Glomerular visceral epithelial cell (primary cell): ENCODE data around the gene SFI1.
A peak's percentile ranks its signal among the peaks of the same experiment; 100 is the strongest.
"Not testable (repeated sequence)": the region's sequence is repeated elsewhere in the genome, so short reads cannot be mapped to it uniquely, and the experiment has no call there.

ENCODE experiments used
- DNase-seq: peaks from one replicate; pipeline ENCODE4 v3.0.0-alpha.2; 2016; ENCODE audit errors: extremely low spot score

SFI1 gene

GRCh38 chr22:31544481-31545480 is 48.4 kb downstream of the SFI1 start:
- peak; percentile 80 for DNase-seq

DNA sequence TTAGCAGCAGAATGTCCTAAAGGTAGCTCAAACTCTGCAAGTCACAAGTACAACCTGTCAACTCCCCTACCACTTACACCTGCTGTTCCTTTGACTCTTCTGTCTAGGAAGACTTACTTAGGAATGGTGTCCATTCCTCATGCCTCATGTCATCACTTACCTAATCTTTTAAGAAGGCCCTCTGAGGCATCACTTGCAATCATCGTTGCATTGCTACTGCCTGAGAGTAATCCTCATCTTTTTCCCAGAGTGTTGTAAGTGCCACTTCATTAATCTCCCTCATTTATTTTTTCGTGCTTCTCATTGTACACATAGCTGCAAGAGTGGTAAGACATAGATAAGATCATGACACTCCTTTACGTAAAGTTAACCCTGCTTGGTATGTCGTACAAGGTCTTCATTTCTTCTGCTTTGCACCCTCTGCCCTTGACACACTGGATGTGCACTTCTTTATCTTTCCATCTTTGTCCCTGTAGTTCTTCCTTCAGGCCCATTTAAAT is 54.6 kb downstream of the SFI1 start:
- DNase-seq: no peak

GRCh38 chr22:31556627-31557203 is 60.4 kb downstream of the SFI1 start:
- peak; percentile 26 for DNase-seq

- not testable (repeated sequence) for DNase-seq
Observed at GRCh38 chr22:31558546-31558945, 62.2 kb downstream of the SFI1 start.

GRCh38 chr22:31561238-31561887 is 65.0 kb downstream of the SFI1 start:
- peak; percentile 72 for DNase-seq

- no peak for DNase-seq
Observed at GRCh38 chr22:31561970-31562369, 65.6 kb downstream of the SFI1 start.

DNA sequence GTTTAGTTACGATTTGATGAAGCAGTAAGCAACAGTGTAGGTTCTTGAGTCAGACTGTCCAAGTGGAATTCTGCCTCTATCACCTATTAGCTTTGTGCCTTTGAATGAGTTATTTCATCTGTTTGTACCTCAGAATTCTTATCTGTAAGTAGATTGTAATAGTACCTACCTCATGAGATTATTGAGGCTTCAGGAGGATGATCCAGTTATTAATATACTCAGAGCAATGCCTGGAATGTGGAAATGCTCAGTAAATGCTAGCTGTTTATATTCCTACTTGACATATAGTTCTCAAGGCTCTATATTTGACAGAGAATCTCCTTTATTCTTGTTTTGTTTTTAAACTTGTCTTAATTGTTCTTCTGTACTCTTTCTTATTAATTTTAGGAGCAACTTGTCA is 70.1 kb downstream of the SFI1 start:
- no peak for DNase-seq

GRCh38 chr22:31567196-31567595 is 70.9 kb downstream of the SFI1 start:
- no peak for DNase-seq

DNA sequence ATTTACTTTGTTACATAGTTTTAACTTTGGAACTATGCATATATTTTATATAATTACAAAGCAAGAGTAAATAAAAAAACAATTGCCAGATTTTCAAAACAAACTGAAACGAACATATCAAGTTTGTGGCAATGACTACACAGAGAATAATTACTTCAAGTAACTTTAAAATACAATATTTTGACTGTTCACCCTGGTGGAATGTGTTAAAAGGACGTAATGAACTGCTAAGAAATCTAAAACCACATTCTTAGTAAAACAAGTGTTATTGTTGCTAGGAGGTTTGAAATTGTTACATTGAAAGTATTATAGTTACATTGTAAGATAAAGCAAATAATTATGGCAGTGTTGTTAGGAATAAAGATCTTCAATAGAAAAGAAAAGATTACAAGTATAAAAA is 71.4 kb downstream of the SFI1 start:
- no peak for DNase-seq

DNA sequence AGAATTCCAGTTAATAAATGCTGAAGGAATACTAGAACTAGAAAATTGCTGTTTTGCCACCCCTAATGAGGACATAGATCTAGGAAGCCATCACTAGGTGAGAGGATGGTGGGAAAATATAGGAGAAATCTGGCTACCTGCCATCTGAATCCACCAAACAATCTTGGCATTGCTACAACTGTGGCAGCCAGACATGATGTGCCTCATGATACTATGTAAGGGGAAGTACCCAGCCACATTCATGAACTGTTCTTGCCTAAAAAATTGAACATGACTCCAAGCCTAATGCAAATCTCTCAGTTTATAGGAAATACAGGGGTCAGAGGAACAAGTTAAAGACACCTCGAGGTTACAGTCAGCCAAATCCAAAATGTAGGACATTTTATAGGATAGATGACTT is 72.8 kb downstream of the SFI1 start:
- DNase-seq: peak; percentile 40

DNA sequence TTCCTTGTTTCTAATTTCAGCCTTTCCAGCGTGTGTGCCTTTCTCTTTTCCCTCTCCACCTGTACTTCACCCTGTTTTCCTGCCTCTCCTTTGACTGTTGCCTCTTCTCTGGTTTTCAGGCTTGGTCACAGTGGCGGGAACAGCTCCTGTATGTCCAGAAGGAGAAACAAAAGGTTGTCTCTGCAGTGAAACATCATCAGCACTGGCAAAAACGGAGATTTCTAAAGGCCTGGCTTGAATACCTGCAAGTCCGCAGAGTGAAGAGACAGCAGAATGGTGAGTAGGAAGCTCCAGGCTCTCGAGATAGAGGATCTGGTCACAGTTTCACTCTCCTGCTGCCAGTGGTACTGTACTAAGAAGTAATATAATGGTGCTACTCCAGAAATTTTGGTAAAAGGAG is 76.6 kb downstream of the SFI1 start:
- DNase-seq: no peak

GRCh38 chr22:31574055-31574670 is 77.8 kb downstream of the SFI1 start:
- DNase-seq: no peak

DNA sequence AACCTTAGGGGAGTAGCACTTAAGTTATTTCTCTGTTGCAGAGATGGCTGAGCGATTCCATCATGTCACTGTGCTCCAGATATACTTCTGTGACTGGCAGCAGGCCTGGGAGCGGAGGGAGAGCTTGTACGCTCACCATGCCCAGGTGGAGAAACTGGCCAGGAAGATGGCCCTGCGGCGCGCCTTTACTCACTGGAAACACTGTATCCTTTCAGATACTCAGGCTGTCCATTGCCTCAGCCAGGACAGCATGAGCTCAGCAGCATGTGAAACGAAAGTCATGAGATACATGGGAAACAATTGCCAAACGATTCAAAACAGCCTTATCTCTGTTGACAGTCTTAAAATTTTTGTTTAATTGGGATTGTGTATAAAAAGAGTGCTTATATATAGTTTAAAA is 78.9 kb downstream of the SFI1 start:
- DNase-seq: no peak

- no peak for DNase-seq
Observed at GRCh38 chr22:31577711-31578110, 81.4 kb downstream of the SFI1 start.

DNA sequence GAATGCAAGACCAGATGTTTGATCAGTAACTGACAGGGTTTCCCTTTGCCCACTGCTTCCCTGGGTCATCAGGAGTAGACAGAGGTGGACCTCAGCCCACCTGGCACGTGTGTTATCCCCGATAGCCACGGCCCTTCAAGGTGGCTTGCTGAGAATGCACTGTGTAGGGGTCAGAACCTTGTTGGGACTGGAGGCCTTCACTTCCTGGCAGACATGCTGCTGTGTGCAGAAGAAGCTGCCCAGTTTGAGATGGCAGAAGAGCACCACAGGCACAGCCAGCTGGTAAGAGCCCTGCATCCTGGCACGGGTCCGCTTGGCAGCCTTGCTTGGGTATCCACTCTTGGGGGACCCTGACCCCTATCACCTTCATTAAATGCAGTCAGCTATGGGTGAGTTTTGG is 81.8 kb downstream of the SFI1 start:
- no peak for DNase-seq

DNA sequence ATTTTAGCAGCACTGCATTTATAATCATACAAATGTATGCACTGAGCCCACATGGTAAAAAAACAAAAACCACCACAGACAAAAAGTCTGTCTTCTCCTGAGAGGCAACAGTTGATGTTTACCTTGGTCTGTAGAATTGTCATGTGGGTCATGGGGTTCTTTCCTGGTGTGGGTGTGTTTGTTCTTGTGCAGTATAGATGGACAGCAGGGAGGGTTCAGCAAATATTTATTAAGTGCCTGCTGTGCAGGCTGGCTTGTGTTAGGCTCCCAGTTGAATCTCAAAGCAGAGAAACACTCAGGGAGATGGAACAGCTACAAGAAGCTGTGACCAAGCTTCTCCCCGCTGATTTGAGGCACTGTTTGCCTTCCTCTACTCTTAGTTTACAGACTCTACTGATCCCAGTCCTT is 83.5 kb downstream of the SFI1 start:
- DNase-seq: no peak

DNA sequence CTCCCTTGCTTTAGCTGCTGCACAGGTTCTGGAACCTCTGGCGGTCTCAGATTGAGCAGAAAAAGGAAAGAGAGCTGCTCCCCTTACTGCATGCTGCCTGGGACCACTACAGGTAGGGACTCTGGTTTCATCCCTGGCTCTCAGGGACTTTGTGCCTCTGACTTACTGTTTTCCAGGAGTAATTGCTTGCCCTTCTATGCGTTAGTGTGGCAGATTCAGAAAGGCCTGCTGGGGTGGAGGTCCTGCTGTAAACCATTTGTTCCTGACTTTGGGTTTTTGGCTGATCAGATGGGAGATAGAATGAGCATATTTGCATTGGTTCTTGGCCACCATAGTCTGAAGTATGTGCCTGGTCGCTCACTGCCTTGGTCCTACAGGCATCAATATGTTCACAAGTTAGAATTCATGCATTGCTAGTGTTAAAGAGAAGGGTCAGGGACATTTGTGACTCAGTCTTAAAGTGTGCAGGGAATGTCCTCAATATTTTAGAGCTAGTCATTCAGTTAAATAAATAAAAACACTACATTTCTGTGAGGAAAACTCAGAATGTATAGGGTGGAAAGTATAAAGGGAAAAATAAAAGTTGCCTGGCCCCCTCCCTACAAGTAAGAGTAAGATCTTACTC is 87.6 kb downstream of the SFI1 start:
- DNase-seq: no peak

DNA sequence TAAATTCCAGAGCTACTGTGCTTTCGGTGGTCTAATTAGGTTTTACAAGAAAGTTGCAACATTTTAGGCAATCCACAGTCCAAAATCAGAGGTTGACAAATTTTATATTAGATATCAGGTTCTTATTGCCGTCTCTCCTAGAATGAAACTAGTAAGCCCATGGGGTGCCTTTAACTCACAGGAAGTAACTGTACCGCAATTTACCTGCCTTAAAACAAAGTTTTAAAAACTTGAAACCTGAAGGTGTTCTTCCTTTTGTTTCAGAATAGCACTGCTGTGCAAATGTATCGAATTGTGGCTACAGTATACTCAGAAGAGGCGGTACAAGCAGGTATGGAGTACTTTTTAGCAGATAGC is 88.4 kb downstream of the SFI1 start:
- no peak for DNase-seq

GRCh38 chr22:31585161-31585859 is 89.0 kb downstream of the SFI1 start:
- no peak for DNase-seq

GRCh38 chr22:31586137-31586920 is 90.0 kb downstream of the SFI1 start:
- DNase-seq: no peak
